Measurements from ENCODE around the gene TMC5.

The TMC5 gene

GRCh38 chr16:19503461-19504075, 85.9 kb downstream of the TMC5 start:
- DNase-seq (ENCODE audit: low read depth): no peak
- TF ChIP-seq, protein P1, sequence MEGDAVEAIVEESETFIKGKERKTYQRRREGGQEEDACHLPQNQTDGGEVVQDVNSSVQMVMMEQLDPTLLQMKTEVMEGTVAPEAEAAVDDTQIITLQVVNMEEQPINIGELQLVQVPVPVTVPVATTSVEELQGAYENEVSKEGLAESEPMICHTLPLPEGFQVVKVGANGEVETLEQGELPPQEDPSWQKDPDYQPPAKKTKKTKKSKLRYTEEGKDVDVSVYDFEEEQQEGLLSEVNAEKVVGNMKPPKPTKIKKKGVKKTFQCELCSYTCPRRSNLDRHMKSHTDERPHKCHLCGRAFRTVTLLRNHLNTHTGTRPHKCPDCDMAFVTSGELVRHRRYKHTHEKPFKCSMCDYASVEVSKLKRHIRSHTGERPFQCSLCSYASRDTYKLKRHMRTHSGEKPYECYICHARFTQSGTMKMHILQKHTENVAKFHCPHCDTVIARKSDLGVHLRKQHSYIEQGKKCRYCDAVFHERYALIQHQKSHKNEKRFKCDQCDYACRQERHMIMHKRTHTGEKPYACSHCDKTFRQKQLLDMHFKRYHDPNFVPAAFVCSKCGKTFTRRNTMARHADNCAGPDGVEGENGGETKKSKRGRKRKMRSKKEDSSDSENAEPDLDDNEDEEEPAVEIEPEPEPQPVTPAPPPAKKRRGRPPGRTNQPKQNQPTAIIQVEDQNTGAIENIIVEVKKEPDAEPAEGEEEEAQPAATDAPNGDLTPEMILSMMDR (IDR thresholded peaks at IDR 0.05; ENCODE audit: low read length, missing control alignments): no peak
- no peak overlapping the region for H3K4me3 ChIP-seq (replicated peaks; ENCODE audit: low read depth, low read length)

DNA sequence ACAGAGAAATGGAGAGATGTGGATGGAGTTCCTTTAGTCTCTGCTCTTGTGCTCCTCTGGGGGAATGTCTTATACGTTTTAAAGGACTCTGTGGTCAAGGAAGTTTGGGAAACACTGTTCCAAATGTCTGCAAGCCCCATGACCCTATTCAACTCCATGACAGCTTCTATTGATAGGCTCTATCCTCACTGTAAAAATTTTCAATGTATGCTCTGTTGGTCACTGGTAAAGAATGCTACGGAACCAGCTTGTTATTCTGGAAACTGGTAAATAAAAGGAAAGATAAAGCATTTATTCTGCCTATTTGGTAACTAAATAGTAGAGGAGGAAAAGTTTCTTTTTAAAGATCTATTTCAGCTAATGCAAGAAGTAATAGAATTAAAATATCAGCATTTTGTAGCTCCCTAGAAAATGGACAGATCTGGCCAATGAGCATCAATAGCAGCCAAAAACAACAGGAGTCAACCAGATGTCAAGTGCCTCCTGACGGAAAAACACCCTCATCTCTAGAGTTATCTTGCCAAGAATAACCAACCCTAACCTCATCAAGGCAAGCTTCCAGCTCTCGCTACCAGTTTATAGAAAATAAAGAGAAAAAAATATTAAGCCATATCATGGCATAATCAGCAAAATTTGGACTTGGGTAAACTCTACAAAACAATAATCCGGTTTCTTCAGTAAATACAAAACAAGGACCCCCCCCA, 88.1 kb downstream of the TMC5 start:
- peak; percentile 61 for DNase-seq (ENCODE audit: low read depth)
- H3K4me3 ChIP-seq (replicated peaks; ENCODE audit: low read depth, low read length): no peak overlapping the region
- TF ChIP-seq, protein P1 (IDR thresholded peaks at IDR 0.05; ENCODE audit: low read length, missing control alignments): no peak

DNA sequence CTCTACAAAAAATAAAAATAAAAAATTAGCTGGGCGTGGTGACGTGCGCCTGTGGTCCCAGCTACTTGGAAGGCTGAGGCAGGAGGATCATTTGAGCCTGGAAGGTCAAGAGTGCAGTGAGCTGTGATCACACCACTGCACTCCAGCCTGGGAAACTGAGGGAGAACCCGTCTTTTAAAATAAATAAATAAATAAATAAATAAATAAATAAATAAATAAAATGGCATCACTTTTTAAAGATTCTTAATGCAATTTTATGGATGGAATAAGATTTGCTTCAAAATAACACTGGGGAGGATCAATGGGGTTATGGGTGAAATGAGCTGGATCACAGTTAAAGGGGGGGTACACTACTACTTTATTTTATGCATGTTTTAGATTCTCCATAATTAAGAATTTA, 89.3 kb downstream of the TMC5 start:
- H3K4me3 ChIP-seq (replicated peaks; ENCODE audit: low read depth, low read length): no peak overlapping the region
- TF ChIP-seq, protein P1 (IDR thresholded peaks at IDR 0.05; ENCODE audit: low read length, missing control alignments): no peak
- no peak for DNase-seq (ENCODE audit: low read depth)

DNA sequence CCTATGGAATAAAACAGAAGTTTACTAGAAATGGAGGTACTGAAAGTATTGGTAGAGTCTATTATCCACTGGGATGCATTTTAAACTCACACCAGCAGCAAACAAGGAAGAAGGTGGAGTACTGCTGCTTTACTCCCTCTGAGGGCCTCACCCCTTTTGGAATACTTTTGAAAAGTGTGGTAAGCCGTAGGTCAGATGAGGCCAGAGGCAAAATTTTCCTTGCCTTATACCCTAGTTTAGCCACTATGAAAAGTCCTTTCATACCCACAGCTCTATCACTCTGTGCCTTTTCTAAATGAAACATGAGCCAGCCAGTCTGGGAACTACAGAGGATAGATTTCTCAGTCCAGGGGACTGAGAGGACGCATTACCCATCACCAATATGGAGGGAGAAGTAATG, 90.2 kb downstream of the TMC5 start:
- TF ChIP-seq, protein P1 (IDR thresholded peaks at IDR 0.05; ENCODE audit: low read length, missing control alignments): no peak
- H3K4me3 ChIP-seq (replicated peaks; ENCODE audit: low read depth, low read length): no peak overlapping the region
- DNase-seq (ENCODE audit: low read depth): no peak

- TF ChIP-seq, protein P1 (IDR thresholded peaks at IDR 0.05; ENCODE audit: low read length, missing control alignments): no peak
- no peak for DNase-seq (ENCODE audit: low read depth)
- H3K4me3 ChIP-seq (replicated peaks; ENCODE audit: low read depth, low read length): no peak overlapping the region
Observed at GRCh38 chr16:19512297-19512696, 94.6 kb downstream of the TMC5 start.

- TF ChIP-seq, protein P1 (IDR thresholded peaks at IDR 0.05; ENCODE audit: low read length, missing control alignments): no peak
- H3K4me3 ChIP-seq (replicated peaks; ENCODE audit: low read depth, low read length): no peak overlapping the region
- peak; percentile 41 for DNase-seq (ENCODE audit: low read depth)
Observed at GRCh38 chr16:19513377-19514053, 95.8 kb downstream of the TMC5 start.
